H1 (cell line): Measurements from ENCODE around the gene CELSR1. TPM values are rescaled to one million over a fixed set of nuclear protein-coding genes. Genes with fewer than 3 reads are reported as not detected.
A peak's percentile ranks its signal among the peaks of the same experiment; 100 is the strongest.

Experiments used
- CTCF ChIA-PET: fragments of 300-600 bp; sonication (Branson Sonifier 250); formaldehyde crosslinking; loops from one replicate; lab custom pipeline; 2021; ENCODE audit not compliant: partially characterized antibody; lab: Charles Lee
- POLR2A ChIA-PET: fragments of 300-600 bp; sonication (Branson Sonifier 250); formaldehyde crosslinking; loops from one replicate; lab custom pipeline; 2021; ENCODE audit warnings: inconsistent platforms; ENCODE audit not compliant: partially characterized antibody; lab: Charles Lee
- DNase-seq, 2 experiments: peaks; one replicate each; pipeline versions ENCODE4 v3.0.0 to v3.0.0-alpha.2; 2010 to 2022; ENCODE audit warnings: low spot score in 2 of 2, low read depth in 1 of 2, mixed read lengths in 1 of 2
- FAIRE-seq: peaks from 2 replicates; lab custom pipeline; 2011; peaks lifted over from hg19 to GRCh38; lab: Jason Lieb, UNC
- H2AFZ ChIP-seq: 2 replicates; pipeline ENCODE4 v1.8.1; 2012; ENCODE audit warnings: low read length, inconsistent platforms
- H2AK5ac ChIP-seq: 2 replicates; pipeline ENCODE4 v1.6.1; 2013; ENCODE audit warnings: low read depth, low read length
- H2BK120ac ChIP-seq: replicated peaks from 2 replicates; pipeline ENCODE3; 2013; ENCODE audit warnings: low read depth, low read length, inconsistent platforms
- H2BK12ac ChIP-seq: 2 replicates; pipeline ENCODE4 v1.6.1; 2013; ENCODE audit warnings: low read depth, low read length
- H2BK15ac ChIP-seq: 2 replicates; pipeline ENCODE4 v1.6.1; 2013; ENCODE audit warnings: low read length
- H2BK20ac ChIP-seq: 2 replicates; pipeline ENCODE4 v1.6.1; 2013; ENCODE audit warnings: low read length
- H2BK5ac ChIP-seq: 2 replicates; pipeline ENCODE4 v1.6.1; 2013; ENCODE audit warnings: low read depth, low read length
- H3K14ac ChIP-seq: 2 replicates; pipeline ENCODE4 v1.6.1; 2013; ENCODE audit warnings: inconsistent platforms; ENCODE audit not compliant: insufficient read length
- H3K18ac ChIP-seq: 2 replicates; pipeline ENCODE4 v1.6.1; 2013; ENCODE audit warnings: low read length; ENCODE audit errors: extremely low read depth
- H3K23ac ChIP-seq: 2 replicates; pipeline ENCODE4 v1.6.1; 2013; ENCODE audit warnings: inconsistent platforms; ENCODE audit not compliant: insufficient read length
- H3K23me2 ChIP-seq: 2 replicates; pipeline ENCODE4 v1.6.1; 2013; ENCODE audit warnings: low read depth, low read length
- H3K27ac ChIP-seq: 2 replicates; pipeline ENCODE4 v1.6.1; 2011; ENCODE audit warnings: low read depth, low read length, inconsistent platforms
- H3K27me3 ChIP-seq, 4 experiments: replicated peaks in 1 of 4; 1 replicate in 1 of 4; 2 replicates in 3 of 4; pipeline versions ENCODE4 v1.6.1 to v1.8.1; 2011 to 2013; ENCODE audit warnings: low read length in 3 of 4, mild to moderate bottlenecking in 3 of 4, inconsistent platforms in 2 of 4, mixed read lengths in 2 of 4, moderate library complexity in 1 of 4; ENCODE audit not compliant: control insufficient read depth in 3 of 4, insufficient read depth in 3 of 4; ENCODE audit errors: extremely low read depth in 1 of 4
- H3K36me3 ChIP-seq, 4 experiments: 2 replicates each; pipeline versions ENCODE4 v1.6.1 to v1.8.1; 2011 to 2013; ENCODE audit warnings: mild to moderate bottlenecking in 4 of 4, low read length in 3 of 4, moderate library complexity in 2 of 4, control low read depth in 1 of 4, inconsistent platforms in 1 of 4; ENCODE audit not compliant: insufficient read depth in 4 of 4, control insufficient read depth in 2 of 4
- H3K4ac ChIP-seq: replicated peaks from 2 replicates; pipeline ENCODE3; 2013; ENCODE audit warnings: low read length, low read depth, mixed read lengths, inconsistent platforms; ENCODE audit not compliant: insufficient read length
- H3K4me1 ChIP-seq, 4 experiments: replicated peaks in 1 of 4; 1 replicate in 1 of 4; 2 replicates in 3 of 4; pipeline versions ENCODE4 v1.6.1 to v1.8.1; 2011 to 2013; ENCODE audit warnings: low read length in 3 of 4, inconsistent platforms in 2 of 4, mixed read lengths in 1 of 4; ENCODE audit not compliant: insufficient read depth in 4 of 4, control insufficient read depth in 3 of 4
- H3K4me2 ChIP-seq, 2 experiments: 2 replicates each; pipeline versions ENCODE4 v1.6.1 to v1.8.1; 2011 to 2013; ENCODE audit warnings: low read depth in 2 of 2, low read length in 2 of 2, control low read depth in 1 of 2, inconsistent platforms in 1 of 2, mild to moderate bottlenecking in 1 of 2; ENCODE audit not compliant: insufficient read depth in 1 of 2
- H3K4me3 ChIP-seq, 4 experiments: fragments of 200-600, 300-600 bp in 1 of 4; sonication (generic), shearing (Covaris generic), sonication (Bioruptor Twin) in 1 of 4; 2 replicates each; pipeline versions ENCODE4 v1.5.1 to v1.8.1; 2011 to 2016; ENCODE audit warnings: low read length in 4 of 4, low read depth in 3 of 4, control low read depth in 2 of 4, inconsistent platforms in 2 of 4, mild to moderate bottlenecking in 2 of 4, mixed read lengths in 1 of 4, moderate library complexity in 1 of 4; ENCODE audit not compliant: insufficient read depth in 2 of 4; ENCODE audit errors: extremely low read depth in 1 of 4
- H3K56ac ChIP-seq: replicated peaks from 2 replicates; pipeline ENCODE3; 2013; ENCODE audit warnings: low read depth, mild to moderate bottlenecking, mixed read lengths, low read length, inconsistent platforms; ENCODE audit not compliant: insufficient read length
- H3K79me1 ChIP-seq: 2 replicates; pipeline ENCODE4 v1.6.1; 2013; ENCODE audit warnings: low read depth, low read length, control low read depth
- H3K79me2 ChIP-seq, 2 experiments: 2 replicates each; pipeline versions ENCODE4 v1.6.1 to v1.8.1; 2012 to 2013; ENCODE audit warnings: low read length in 2 of 2, mild to moderate bottlenecking in 2 of 2, inconsistent platforms in 1 of 2; ENCODE audit not compliant: insufficient read depth in 2 of 2, control insufficient read depth in 1 of 2
- H3K9ac ChIP-seq, 4 experiments: replicated peaks in 1 of 4; 1 replicate in 1 of 4; 2 replicates in 3 of 4; pipeline versions ENCODE4 v1.6.1 to v1.8.1; 2011 to 2013; ENCODE audit warnings: low read depth in 3 of 4, low read length in 3 of 4, control low read depth in 2 of 4, mild to moderate bottlenecking in 2 of 4, moderate library complexity in 2 of 4, inconsistent platforms in 1 of 4; ENCODE audit errors: extremely low read depth in 1 of 4
- H3K9me3 ChIP-seq, 2 experiments: 2 replicates each; pipeline versions ENCODE4 v1.6.1 to v1.8.1; 2012 to 2013; ENCODE audit warnings: mild to moderate bottlenecking in 2 of 2, moderate library complexity in 2 of 2, control low read depth in 1 of 2, inconsistent platforms in 1 of 2, low read depth in 1 of 2, low read length in 1 of 2, mixed read lengths in 1 of 2; ENCODE audit not compliant: insufficient read depth in 2 of 2
- H4K20me1 ChIP-seq, 2 experiments: replicated peaks in 1 of 2; 2 replicates each; pipeline versions ENCODE3 to v1.8.1; 2011 to 2013; ENCODE audit warnings: inconsistent platforms in 2 of 2, low read length in 2 of 2, mild to moderate bottlenecking in 1 of 2; ENCODE audit not compliant: insufficient read depth in 2 of 2, control insufficient read depth in 1 of 2
- H4K5ac ChIP-seq: 2 replicates; pipeline ENCODE4 v1.6.1; 2013; ENCODE audit warnings: low read length, low read depth, mixed read lengths, inconsistent platforms; ENCODE audit not compliant: insufficient read length
- H4K8ac ChIP-seq: 2 replicates; pipeline ENCODE4 v1.8.0; 2013; ENCODE audit warnings: mild to moderate bottlenecking, moderate library complexity, low read length, inconsistent platforms; ENCODE audit not compliant: insufficient read depth; ENCODE audit errors: extremely low read depth
- H4K91ac ChIP-seq: replicated peaks from 2 replicates; pipeline ENCODE3; 2013; ENCODE audit warnings: low read length, mixed read lengths, inconsistent platforms; ENCODE audit not compliant: insufficient read length
- ATF2 ChIP-seq: IDR thresholded peaks from 2 replicates; pipeline ENCODE4 v1.6.1; 2012; ENCODE audit warnings: low read length, inconsistent platforms
- BCL11A ChIP-seq, 2 experiments: IDR thresholded peaks; one replicate each; pipeline ENCODE4 v1.6.1; 2011; ENCODE audit warnings: low read depth in 2 of 2, low read length in 2 of 2, mild to moderate bottlenecking in 2 of 2
- BRCA1 ChIP-seq: IDR thresholded peaks from 2 replicates; pipeline ENCODE4 v1.6.1; 2012; ENCODE audit warnings: low read depth, low read length, improper control_type of control experiment
- CREB1 ChIP-seq: IDR thresholded peaks from 2 replicates; pipeline ENCODE4 v1.6.1; 2012; ENCODE audit warnings: inconsistent platforms
- EGR1 ChIP-seq: IDR thresholded peaks from 2 replicates; pipeline ENCODE4 v1.6.1; 2011; ENCODE audit warnings: low read depth, low read length, borderline replicate concordance
- MAX ChIP-seq: IDR thresholded peaks from 2 replicates; pipeline ENCODE4 v1.6.1; 2012; ENCODE audit warnings: inconsistent platforms
- SP2 ChIP-seq: IDR thresholded peaks from 2 replicates; pipeline ENCODE4 v1.6.1; 2012; ENCODE audit warnings: mild to moderate bottlenecking, low read length, inconsistent platforms
- TAF7 ChIP-seq: optimal IDR thresholded peaks from 2 replicates; pipeline ENCODE3; 2011; ENCODE audit warnings: low read depth, mild to moderate bottlenecking, inconsistent platforms, low read length, moderate library complexity, borderline replicate concordance
- WGBS, 2 experiments: shearing (Covaris generic) in 1 of 2; methylation state at CpG; one replicate each; pipeline versions ENCODE4 v1.1.6 to v1.1.7; 2013 to 2015; ENCODE audit warnings: low lambda C conversion rate in 2 of 2, mixed read lengths in 2 of 2, inconsistent platforms in 1 of 2, low coverage in 1 of 2, missing lambda C conversion rate in 1 of 2; ENCODE audit not compliant: insufficient replicate concordance in 2 of 2, insufficient coverage in 1 of 2, insufficient read length in 1 of 2; ENCODE audit errors: extremely low coverage in 1 of 2, missing lambda C conversion rate in 1 of 2; 5-methylcytosine and 5-hydroxymethylcytosine counted together
- polyA plus RNA-seq, 7 experiments: library from polyadenylated mRNA; depleted of rRNA in 3 of 7; stranded (reverse) in 5 of 7; unstranded in 2 of 7; fragments of >200 nt in 5 of 7; fragments of 200-250 nt in 2 of 7; gene quantifications; 1 replicate in 5 of 7; 2 replicates in 1 of 7; 4 replicates in 1 of 7; pipeline versions ENCODE4 v1.2.1 to v1.2.3, GENCODE V29; 2011 to 2013; ENCODE audit warnings: missing spikeins in 2 of 7, mixed read lengths in 2 of 7
- total RNA-seq: library from RNA; stranded (reverse); fragmentation: NEBNext Ultra II Directional; extraction: Animal tissue kit (Norgen Biotek cat#: 25700); gene quantifications from 2 replicates; pipeline ENCODE4 v1.2.1, GENCODE V29; 2021

CELSR1 gene
- total and polyA plus RNA-seq, 2 of the 8 experiments (the other 6 are each of a cell fraction or from before 2014, with no cell fraction given), result 9.0 to 12.4 TPM

GRCh38 chr22:46368871-46369715, 168.3 kb downstream of the CELSR1 start:
- WGBS, 2 experiments, result 90% methylated on average over 24 of the region's 31 CpGs; no CpG with 5 or more reads in 1 of the 2 experiments
- Histone ChIP-seq H4K20me1 (peaks cover 0 to 11% of the 10 kb centered on the region in 2 experiments), H2BK20ac (no peak overlapping the region), H3K56ac (no peak overlapping the region), H3K36me3 (peaks cover 0 to 2% (median 0%) of the 10 kb centered on the region in 4 experiments; a peak in 3 of 8 replicates), H3K14ac (no peak overlapping the region), H2BK120ac (no peak overlapping the region), H3K23me2 (peaks cover 9% of the 10 kb centered on the region; the same call in 1 of the 2 replicates), H2BK12ac (no peak overlapping the region), H2AFZ (no peak overlapping the region), H3K4me1 (peaks cover 0 to 15% (median 6%) of the 10 kb centered on the region in 4 experiments; a peak in 5 of 7 replicates), H3K4ac (no peak overlapping the region), H3K4me3 (no peak overlapping the region), H3K9ac (no peak overlapping the region), H4K8ac (peak overlapping the region; percentile 59; the same call in 1 of the 2 replicates), H3K18ac (no peak overlapping the region), H3K27ac (no peak overlapping the region), H3K27me3 (no peaks in the 10 kb centered on the region), H4K5ac (no peak overlapping the region), H3K9me3 (no peaks in the 10 kb centered on the region), H3K4me2 (no peak overlapping the region), H3K23ac (no peak overlapping the region), H2AK5ac (no peak overlapping the region), H2BK15ac (no peak overlapping the region), H2BK5ac (no peak overlapping the region), H4K91ac (no peak overlapping the region), H3K79me2 (no peaks in the 10 kb centered on the region), H3K79me1 (no peaks in the 10 kb centered on the region; the same call in 1 of the 2 replicates)
- FAIRE-seq (no peak), DNase-seq (no peak)
- CTCF ChIA-PET, result interaction anchor here (1.0 to 5.4 kb wide), 10 partner anchors 12 to 313 kb away, joined by 3 to 82 read pairs (median 7); no protein-coding TSS in a partner anchor
- POLR2A ChIA-PET, result interaction anchor here (1.7 kb wide), 1 partner anchor 172 kb away, joined by 9 read pairs; no protein-coding TSS in a partner anchor
- TF ChIP-seq ATF2 (no peak), SP2 (no peak), EGR1 (no peak), TAF7 (no peak), BCL11A (IDR thresholded peaks at IDR 0.05; ENCODE audit: low read depth in 2 of 2, low read length in 2 of 2) (no peak), MAX (no peak), CREB1 (no peak), BRCA1 (no peak)
